ENCODE measurements around the gene NGRN.
"Not testable (repeated sequence)": the region's sequence is repeated elsewhere in the genome, so short reads cannot be mapped to it uniquely, and the experiment has no call there.

Gene NGRN

GRCh38 chr15:90281637-90282036 lies 16.2 kb downstream of the NGRN start:
- DNase-seq (ENCODE audit: low read depth in 2 of 2) = not testable (repeated sequence)

- DNase-seq (ENCODE audit: low read depth in 2 of 2) = no peak
Measured at GRCh38 chr15:90286678-90287077, 21.2 kb downstream of the NGRN start.

GRCh38 chr15:90287101-90287500 lies 21.6 kb downstream of the NGRN start:
- no peak for DNase-seq (ENCODE audit: low read depth in 2 of 2)

DNA sequence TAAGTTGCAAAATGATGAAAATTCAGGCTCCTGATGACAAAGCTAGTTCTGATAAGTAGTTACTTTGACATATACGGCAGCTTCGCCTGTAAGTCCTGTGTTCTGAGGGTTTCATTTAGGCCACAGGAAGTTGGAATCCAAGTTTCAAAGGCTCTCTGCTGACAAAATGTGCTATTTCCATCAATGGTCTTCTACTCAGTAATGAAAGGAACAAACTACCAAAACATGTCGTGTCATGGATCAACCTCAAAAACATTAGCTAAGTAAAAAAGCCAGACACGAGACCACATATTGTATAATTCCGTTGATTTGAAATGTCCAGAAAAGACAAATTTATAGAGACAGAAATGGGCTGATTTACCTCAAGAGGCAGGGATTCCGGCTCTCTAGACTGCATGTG lies 22.5 kb downstream of the NGRN start:
- DNase-seq (ENCODE audit: low read depth in 2 of 2) = no peak

GRCh38 chr15:90291679-90292356 lies 26.3 kb downstream of the NGRN start:
- no peak for DNase-seq (ENCODE audit: low read depth in 2 of 2)

DNA sequence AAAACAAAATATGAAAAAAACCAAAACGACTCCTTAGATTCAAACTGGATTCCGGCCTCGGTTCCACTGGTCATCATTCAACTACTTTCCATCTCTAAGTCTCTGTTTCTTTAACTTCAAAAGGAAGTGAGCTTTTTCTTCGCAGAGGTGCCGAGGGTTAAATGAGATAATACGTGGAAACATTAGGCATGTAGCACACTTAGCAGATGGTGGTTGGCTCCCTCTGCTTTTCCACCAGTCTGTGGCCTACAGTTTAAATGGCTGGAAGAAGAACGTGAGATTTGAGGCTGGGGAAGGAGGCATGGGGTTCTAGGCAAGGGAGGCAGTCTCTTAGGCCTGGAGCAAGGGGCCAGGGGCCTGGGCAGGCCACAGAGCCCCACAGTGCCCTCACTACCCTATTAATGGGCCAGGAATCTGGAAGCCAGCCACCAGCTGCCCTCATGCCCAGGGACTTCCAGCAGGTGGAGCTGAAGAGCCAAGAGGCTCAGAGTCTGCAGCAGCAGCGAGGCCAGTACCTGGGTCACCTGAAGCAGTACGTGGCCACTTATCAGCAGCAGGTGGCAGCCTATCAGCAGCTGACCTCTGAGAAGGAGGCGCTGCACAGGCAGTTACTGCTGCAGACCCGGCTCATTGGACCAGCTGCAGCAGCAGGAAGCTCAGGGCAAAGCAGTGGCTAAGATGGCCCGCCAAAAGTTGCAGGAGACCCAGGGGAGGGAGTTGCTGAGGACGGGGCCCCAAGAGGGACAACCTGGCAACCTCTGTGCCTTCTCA lies 27.8 kb downstream of the NGRN start:
- DNase-seq (ENCODE audit: low read depth in 2 of 2) = peak; percentile 26 to 51

DNA sequence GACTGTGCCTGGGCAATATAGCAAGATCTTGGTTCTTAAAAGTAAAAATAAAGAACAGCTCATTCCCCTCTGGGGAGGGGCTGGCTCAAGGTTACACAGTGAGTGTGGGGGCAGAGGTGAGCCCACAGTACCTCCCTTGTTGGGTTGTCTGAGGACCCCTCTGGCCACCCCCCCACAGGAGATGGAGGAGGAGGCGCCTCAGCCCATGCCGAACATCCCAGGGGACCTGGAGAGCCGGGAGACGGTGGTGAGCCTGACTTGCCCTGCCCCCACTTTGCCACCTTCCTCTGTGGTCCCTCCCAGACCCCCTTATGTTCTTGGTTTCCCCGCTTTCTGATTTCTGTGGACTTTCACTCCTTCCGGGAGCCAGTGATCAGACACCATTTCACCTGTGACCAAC lies 28.7 kb downstream of the NGRN start:
- no peak for DNase-seq (ENCODE audit: low read depth in 2 of 2)

DNA sequence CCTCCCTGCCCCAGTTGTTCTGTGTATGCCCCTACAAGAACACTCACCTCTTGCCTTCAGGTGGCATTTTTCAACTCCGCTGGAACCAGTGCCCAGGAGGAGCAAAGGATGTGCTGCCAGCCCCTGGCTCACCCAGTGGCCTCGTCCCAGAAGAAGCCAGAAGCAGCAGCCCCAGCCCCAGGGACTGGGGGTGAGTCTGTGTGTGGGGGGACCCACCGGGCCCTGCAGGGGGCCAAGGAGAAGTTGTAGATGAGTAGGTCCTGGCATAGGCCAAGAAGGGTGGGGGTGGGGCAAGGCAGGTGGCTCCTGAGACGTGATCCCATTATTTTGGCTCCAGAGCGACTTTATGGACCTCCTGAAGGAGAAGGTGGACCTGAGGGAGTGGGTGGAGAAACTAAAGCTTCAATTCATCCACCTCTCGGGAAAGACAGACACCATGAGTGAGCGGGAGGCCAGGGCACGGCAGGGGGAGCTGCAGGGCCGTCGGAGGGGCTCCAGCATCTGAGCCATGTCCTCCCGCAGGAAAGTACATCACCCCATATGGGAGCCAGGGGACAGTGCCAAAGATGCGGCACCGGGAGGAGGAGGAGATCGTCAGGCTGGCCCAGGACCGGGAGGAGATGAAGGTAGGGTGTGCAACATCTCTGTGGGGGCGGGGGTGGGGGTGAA lies 29.3 kb downstream of the NGRN start:
- no peak for DNase-seq (ENCODE audit: low read depth in 2 of 2)

DNA sequence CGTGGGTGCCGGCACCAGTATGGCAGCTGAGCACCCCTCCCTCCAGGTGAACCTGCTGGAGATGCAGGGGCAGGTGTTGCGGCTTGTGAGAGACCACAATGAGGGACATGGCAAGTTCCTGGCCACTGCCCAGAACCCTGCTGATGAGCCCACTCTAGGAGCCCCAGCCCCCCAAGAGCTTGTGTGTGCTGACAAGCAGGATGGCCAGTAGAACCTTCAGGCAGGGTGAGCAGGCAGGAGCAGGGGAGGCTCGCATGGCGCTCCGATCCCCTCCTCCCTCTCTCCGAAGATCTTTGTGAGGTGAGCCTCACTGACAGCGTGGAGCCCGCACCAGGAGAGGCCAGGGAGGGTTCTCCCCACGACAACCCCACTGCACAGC lies 29.8 kb downstream of the NGRN start:
- no peak for DNase-seq (ENCODE audit: low read depth in 2 of 2)

DNA sequence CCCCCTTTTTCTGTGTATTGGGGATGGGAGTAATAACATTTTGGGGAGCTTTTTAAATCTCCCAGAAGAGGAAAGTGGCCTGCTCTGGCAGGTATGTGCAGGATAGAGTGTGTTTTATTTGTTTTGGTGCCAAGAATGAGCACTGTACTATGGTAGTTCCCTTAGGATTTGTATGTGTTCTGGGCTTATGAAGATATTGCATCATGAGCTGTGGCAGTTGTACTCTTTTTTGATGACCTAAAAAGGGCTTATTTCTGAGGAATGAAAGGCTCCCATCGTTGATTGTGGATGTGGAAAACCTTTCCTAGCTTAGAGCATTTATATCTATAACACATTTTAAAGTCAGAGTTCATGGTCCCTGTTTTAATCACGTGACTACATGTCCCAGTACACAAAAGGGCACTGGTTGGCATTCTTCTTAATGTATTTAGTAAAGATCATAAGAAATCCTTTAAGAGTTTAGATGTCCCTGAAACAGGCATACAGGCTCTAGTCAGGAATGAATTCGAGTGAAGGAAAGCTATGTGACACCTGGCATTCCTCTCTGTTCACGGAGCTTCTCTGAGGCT lies 30.9 kb downstream of the NGRN start:
- DNase-seq (ENCODE audit: low read depth in 2 of 2) = not testable (repeated sequence)

GRCh38 chr15:90297021-90297420 lies 31.5 kb downstream of the NGRN start:
- DNase-seq (ENCODE audit: low read depth in 2 of 2) = no peak

DNA sequence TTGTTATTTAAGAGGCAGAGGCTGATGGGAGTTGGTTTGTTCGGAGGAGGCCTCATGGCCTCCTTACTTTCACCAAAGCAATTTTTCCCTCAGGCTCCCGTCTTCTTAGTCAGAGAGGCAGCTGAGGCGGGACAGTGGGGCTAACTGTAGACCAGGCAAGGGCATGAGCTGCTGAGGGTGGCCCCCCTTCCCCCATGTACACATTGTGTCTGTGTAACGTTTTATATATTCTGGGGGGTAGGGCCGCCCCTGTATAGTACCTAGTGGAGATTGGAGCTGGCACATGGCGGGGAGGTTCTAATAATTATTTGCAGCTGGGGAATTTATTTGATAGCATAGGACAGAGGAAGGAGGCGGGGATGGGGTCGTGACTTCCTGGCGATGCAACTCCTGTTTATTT lies 35.1 kb downstream of the NGRN start:
- DNase-seq (ENCODE audit: low read depth in 2 of 2) = no peak

- peak; percentile 14 to 23 for DNase-seq (ENCODE audit: low read depth in 2 of 2)
Measured at GRCh38 chr15:90300988-90301706, 35.7 kb downstream of the NGRN start.

DNA sequence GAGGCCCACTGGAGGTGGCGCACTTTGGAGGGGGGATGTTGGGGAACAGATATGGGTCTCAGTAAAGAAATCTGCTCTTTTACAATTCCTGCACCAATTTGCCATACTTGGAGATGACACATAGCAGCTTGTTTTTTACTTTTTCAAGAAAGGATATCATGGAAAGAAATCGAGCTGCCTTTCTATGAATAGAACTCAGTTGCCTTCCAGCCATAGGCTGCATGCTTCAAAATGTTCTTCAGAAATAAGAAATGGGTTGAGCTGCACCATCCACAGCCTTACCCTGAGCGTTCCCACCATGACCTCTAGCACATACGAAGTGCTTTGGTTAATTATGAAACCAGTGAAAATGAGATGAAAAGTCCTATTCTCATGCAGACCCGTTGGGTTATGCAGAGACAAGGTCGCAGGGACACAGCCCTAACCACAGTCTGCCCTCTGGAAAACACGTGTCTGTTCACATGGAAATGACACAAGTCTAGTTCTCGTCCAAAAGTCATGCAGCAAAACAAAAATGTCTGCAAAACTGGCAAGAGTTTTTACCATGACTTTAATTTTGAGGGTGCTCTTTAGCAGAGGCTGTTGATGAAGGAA lies 36.3 kb downstream of the NGRN start:
- DNase-seq (ENCODE audit: low read depth in 2 of 2) = no peak

DNA sequence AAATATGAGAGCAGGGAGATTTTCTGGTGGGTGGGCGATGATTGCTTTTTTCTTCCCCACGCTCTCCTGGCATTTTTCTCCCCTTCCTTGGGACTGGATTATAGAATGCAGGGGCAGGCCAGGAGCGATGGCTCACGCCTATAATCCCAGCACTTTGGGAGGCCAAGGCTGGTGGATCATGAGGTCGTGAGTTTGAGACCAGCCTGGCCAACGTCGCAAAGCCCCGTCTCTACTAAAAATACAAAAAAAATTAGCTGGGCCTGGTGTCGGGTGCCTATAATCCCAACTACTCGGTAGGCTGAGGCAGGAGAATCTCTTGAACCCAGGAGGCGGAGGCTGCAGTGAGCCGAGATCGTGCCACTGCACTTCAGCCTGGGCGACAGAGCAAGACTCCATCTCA lies 39.9 kb downstream of the NGRN start:
- DNase-seq (ENCODE audit: low read depth in 2 of 2) = not testable (repeated sequence)

DNA sequence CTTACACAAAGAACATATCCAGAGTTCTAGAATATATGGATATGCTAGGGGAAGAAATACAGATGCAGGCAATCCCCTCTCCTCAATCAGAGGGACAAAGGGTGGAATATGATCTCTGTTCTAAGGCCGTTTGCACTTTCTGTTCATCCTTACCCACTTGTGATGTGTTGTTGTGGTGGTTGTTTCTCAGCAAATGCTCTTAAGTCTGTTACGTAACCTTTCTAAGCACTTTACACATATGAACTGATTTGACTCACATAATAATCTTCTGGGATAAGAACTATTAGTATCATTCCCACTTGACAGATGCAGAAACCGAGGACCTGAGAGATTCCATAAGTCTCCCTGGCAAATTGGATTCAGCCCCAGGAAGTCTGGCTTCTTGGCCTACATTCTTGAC lies 40.5 kb downstream of the NGRN start:
- DNase-seq (ENCODE audit: low read depth in 2 of 2) = no peak

DNA sequence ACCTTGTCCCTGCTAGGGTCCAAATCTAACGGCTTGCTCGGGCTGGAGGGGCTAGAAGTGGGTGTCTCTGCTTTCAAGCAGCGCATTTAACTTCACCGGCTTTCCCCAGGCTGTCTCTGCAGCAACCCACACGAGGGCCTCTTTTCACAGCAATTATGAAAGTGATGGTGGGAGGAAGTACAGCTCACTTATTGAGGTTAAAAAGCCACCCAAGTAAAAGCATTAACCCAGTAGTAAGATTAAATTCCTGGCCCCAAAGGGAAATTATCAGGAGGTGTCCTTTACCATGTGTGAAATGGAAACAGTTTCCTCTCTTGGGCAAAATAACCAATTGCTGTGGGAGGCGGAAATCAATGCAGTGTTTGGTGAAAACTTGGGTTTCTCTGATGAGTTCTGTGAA lies 41.1 kb downstream of the NGRN start:
- no peak for DNase-seq (ENCODE audit: low read depth in 2 of 2)

GRCh38 chr15:90307661-90308060 lies 42.2 kb downstream of the NGRN start:
- no peak for DNase-seq (ENCODE audit: low read depth in 2 of 2)

- DNase-seq (ENCODE audit: low read depth in 2 of 2) = no peak
Measured at GRCh38 chr15:90309020-90309419, 43.5 kb downstream of the NGRN start.

- DNase-seq (ENCODE audit: low read depth in 2 of 2) = no peak
Measured at GRCh38 chr15:90315278-90315982, 50.0 kb downstream of the NGRN start.

DNA sequence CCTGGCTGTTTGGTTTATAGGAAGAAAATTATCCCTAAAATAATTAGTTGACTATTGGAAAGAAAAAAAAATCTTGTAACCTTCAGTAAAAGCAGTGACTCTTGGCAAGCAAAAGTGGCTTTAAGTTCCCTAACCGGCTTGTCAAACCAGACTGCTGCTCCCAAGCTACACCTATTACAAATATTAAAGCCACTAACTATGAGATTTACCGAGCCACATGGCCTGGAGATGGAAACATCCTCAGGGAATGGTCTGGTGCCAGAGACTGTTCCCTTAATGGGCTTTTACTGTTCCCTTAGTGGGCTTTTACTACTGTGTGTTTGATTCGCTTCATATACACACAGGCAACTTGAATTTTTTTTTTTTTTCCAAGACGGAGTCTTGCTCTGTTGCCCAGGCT lies 50.7 kb downstream of the NGRN start:
- no peak for DNase-seq (ENCODE audit: low read depth in 2 of 2)
